ENCODE measurements around the gene NOTUM.
"Not testable (repeated sequence)": the region's sequence is repeated elsewhere in the genome, so short reads cannot be mapped to it uniquely, and the experiment has no call there.

NOTUM gene

GRCh38 chr17:81996232-81996756 is 35.3 kb upstream of the NOTUM start:
- no peak for DNase-seq (ENCODE audit: low read depth)

DNA sequence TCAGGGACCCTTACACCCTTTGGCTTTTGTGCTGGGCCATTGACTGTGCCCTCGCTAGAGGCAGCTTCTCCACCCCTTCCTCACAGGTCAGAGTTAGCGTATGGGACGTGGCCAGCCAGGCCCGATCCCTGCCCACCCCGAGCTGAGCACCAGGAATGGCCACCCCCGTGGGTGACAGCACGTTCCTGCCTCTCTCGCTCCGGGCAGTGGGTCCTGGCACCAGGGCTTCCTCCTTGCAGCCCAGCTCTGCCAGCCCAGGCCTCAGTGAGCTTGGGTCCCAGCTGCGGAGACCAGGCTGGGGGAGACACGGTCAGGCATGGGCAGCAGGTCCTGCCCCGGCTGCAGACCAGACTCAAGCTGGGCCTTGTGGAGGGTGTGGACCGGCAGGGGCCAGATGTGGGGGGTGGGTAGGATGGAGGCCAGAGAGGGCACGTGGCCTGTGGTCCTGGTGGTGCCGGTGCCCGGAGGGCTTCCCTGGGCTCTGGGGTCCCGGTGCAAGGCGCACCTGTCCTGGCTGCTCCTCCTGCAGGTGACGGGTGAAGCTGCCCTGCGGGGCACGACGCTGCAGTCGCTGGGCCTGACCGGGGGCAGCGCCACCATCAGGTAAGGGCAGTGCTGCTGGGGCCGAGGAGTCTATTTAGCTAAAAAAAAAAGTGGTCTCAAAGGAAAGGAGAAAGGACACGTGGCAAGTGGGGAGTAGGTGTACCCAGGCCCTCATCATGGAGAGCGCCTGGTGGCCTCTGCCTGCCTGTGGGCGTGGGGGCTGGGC is 34.7 kb upstream of the NOTUM start:
- no peak for DNase-seq (ENCODE audit: low read depth)

- no peak for DNase-seq (ENCODE audit: low read depth)
Observed at GRCh38 chr17:81994593-81995462, 33.8 kb upstream of the NOTUM start.

DNA sequence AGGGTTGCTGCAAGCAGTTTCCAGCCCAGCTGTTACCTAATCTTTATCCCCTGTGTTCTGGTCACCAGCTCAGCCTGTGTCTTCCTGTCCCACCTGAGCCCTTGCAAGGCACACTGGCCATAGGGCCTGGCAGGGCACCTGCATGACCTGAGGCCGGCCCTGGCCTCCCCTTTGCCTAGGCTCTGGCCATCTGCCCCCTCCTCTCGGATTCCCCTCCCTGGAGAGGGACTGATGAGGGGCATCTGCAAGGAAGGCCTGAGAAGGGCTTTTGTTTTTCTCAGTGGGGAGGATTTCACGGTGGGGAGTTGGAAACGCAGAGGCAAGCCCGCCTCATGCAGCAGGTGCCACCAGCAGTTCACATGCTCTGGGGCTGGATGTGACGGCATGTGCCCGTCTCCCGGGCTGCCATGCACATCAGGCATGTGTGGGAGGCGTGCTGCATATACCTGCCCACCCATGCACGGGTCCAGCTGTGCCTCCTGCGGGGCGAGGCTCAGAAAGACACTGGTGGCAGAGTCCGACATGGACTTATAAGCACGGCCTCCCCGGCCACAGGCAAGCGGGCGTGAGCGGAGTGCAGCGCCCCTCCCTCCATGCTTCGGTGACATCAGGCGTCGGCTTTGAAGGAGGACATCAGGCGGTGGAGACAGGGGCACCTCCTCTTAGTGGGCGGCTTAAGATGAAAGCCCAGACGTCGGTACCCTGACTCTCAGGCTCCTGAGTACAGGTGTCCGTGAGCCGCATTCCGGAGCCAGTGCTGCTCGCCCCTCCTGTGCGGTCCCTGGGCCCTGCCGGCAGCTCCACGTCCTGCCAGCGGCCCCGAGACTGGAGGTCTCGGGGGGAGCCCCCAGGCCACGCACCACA is 33.0 kb upstream of the NOTUM start:
- DNase-seq (ENCODE audit: low read depth) = no peak

DNA sequence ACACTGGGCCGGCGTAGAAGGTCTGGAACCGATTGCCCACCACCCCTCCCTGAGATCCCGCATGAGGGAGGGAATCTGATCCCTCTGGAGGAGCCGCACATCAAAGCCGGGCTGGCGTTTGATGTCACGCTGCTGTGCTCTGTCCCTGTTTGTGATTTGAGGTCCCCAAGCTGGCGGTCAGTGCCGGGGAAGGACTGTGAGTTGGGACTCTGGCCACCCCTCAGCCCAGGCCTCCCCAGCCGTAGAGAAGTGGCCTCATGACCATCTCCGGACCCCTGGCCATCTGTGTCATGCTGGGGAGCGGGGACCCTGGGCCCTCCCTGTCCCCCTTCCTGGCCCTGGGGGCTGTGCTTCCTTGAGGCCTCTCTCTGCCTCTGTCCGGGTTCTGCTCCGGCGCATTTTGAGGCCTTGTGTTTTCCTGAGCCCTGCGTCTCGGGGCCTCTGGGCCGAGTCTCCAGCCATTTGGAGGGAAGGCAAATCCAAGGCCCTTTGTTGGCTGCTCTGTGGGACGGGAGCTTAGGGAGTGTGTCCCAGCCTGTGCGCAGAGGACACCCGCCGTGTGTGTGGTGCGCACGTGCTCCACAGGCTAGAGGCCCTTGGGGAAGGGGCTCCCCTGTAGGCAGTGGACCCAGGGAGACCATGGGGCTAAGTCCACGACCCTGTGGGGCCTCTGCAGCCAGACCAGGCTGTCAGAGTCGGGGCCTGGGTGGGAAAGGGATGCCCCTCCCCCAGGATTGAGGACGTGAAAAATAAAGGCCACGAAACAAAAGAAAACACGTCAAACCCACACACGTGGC is 31.5 kb upstream of the NOTUM start:
- DNase-seq (ENCODE audit: low read depth) = no peak

- DNase-seq (ENCODE audit: low read depth) = peak; percentile 29
Observed at GRCh38 chr17:81991684-81992305, 30.8 kb upstream of the NOTUM start.

DNA sequence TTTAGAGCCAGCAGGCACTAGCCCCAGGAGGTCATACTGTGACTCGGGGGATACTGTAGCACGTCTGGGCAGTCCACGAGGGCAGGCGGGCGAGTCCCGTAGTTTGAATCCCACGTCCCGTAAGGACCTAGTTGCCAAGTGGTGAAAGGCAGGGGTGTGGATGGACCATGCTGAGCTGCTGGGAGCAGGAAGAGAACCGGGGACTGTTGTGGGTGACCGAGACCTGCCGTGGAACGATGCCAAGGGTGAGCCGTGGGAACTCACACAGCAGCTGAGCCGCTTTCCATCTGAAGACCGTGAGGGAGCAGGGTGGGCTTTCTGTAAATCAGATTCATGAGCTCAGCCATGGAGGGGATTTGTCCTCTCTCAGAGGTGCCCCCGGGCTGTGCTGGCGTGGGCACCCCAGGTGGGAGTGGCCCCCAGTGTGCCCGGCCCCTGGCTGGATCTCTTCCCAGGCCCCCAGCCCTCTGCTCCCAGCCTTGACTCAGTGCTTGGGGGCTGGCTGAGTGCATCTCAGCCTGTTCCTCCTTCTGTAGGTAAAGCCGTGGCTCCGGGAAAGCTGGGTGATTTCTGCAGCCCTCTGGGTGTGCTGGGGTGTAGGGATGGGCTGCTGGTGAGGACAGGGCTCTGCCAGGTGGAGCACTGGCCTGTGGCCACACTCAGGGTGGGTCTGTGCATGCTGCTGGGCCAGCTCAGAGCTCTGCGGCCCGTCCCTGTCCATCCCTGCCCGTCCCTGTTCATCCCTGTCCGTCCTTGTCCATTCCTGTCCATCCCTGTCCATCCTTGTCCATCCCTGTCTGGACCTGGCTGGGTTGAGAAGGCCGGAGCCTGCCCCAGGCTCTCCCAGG is 30.1 kb upstream of the NOTUM start:
- DNase-seq (ENCODE audit: low read depth) = no peak

DNA sequence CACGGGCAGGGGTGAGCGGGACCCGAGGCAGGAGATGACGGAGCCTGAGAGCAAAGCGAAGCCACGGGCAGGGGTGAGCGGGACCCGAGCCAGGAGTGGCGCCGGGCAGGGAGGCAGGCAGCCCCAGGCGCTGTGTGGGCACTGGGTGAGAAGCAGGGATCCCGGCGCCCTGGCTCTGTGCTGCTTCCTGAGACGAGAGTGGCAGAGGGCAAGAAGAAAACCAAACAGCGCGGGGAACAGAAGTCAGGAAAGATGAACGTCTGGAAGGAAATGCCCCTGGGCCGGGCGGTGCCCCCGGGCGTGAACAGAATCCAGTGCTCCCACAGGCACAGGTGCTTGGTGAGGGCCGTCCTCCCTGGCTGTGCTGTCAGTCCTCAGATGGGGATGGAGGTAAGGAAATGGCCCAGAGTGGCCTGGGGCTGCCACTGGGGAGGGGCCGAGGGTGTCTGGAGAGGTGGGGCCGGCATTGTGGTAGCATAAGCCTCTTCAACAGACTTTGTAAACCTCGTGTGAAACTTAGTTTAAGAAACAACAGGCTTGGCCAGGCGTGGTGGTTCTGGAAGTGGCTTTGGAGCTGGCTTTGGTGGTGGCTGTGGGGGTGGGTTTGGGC is 26.3 kb upstream of the NOTUM start:
- DNase-seq (ENCODE audit: low read depth) = no peak

GRCh38 chr17:81986606-81987005 is 25.6 kb upstream of the NOTUM start:
- DNase-seq (ENCODE audit: low read depth) = no peak

- DNase-seq (ENCODE audit: low read depth) = no peak
Observed at GRCh38 chr17:81984773-81985410, 23.9 kb upstream of the NOTUM start.

- no peak for DNase-seq (ENCODE audit: low read depth)
Observed at GRCh38 chr17:81983639-81984373, 22.8 kb upstream of the NOTUM start.

DNA sequence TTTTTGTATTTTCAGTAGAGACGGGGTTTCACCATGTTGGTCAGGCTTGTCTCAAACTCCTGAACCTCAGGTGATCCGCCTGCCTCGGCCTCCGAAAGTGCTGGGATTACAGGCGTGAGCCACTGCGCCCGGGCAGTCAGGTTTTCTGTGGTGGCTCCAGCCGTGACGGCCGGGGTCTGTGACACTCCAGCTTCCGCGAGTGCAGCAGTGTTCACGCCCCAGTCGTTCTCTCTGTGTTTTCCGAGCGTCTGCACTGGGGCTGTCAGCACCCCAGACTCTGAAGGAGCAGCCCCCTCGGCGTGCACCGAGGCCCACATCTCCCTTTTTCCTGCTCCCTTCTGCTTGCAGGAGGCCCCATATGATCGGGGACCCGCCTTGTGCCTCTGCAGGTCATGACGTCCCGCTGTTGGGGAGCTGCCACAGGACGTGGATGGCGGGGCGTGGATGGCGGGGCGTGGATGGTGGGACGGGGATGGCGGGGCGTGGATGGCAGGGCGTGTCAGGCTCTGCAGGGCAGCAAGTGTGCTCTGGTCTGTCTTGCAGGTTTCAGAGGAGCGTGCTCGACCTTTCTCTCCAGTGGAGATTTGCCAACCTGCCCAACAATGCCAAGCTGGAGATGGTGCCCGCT is 22.1 kb upstream of the NOTUM start:
- no peak for DNase-seq (ENCODE audit: low read depth)

DNA sequence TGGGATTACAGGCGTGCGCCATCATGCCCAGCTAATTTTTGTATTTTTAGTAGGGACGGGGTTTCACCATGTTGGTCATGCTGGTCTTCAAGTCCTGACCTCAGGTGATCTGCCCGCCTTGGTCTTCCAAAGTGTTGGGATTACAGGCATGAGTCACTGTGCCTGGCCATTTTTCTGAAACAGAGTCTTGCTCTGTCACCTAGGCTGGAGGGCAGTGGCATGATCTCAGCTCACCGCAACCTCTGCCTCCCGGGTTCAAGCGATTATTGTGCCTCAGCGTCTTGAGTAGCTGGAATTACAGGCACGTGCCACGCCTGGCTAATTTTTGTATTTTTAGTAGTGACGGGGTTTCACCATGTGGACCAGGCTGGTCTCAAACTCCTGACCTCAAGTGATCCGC is 20.5 kb upstream of the NOTUM start:
- DNase-seq (ENCODE audit: low read depth) = not testable (repeated sequence)

- DNase-seq (ENCODE audit: low read depth) = no peak
Observed at GRCh38 chr17:81980707-81981343, 19.8 kb upstream of the NOTUM start.

GRCh38 chr17:81980122-81980521 is 19.1 kb upstream of the NOTUM start:
- no peak for DNase-seq (ENCODE audit: low read depth)

GRCh38 chr17:81978524-81979298 is 17.7 kb upstream of the NOTUM start:
- no peak for DNase-seq (ENCODE audit: low read depth)
